Endothelial cell of umbilical vein (primary cell): ENCODE results near the gene AUTS2.

Experiments used
- POLR2A ChIP-seq: IDR thresholded peaks from 2 replicates; pipeline ENCODE4 v1.6.1; 2012; ENCODE audit warnings: low read depth, mild to moderate bottlenecking, control low read depth, low read length
- TF ChIP-seq, protein P1 (sequence below), 2 donors: IDR thresholded peaks; 1 replicate in 1 of 2; 2 replicates in 1 of 2; pipeline ENCODE4 v1.5.1; 2011; ENCODE audit warnings: low read length in 2 of 2, mild to moderate bottlenecking in 2 of 2, moderate library complexity in 2 of 2, control low read depth in 1 of 2, inconsistent platforms in 1 of 2, low read depth in 1 of 2; ENCODE audit not compliant: insufficient read depth in 1 of 2; ENCODE audit errors: extremely low read depth in 1 of 2

DNA sequence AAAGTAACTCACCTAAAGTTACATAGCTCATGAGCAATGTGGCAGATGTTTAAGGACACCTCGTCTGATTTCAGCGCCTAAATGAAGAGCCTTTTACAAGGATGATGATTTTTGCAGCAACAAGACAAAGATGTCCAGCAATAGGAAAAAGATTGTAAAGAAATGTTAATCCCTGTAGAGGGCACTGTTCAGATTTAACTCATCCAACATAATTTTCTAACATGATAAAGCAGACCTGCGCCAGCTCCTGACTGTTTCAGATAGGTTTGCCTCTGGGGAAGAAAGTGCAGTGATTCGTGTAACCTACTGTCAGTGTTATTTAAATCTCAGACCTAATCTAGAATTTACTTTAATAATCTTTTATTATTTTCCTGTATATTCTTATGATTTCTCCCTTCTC is 595.2 kb downstream of the AUTS2 start:
- TF ChIP-seq POLR2A, result no peak
- TF ChIP-seq, protein P1, sequence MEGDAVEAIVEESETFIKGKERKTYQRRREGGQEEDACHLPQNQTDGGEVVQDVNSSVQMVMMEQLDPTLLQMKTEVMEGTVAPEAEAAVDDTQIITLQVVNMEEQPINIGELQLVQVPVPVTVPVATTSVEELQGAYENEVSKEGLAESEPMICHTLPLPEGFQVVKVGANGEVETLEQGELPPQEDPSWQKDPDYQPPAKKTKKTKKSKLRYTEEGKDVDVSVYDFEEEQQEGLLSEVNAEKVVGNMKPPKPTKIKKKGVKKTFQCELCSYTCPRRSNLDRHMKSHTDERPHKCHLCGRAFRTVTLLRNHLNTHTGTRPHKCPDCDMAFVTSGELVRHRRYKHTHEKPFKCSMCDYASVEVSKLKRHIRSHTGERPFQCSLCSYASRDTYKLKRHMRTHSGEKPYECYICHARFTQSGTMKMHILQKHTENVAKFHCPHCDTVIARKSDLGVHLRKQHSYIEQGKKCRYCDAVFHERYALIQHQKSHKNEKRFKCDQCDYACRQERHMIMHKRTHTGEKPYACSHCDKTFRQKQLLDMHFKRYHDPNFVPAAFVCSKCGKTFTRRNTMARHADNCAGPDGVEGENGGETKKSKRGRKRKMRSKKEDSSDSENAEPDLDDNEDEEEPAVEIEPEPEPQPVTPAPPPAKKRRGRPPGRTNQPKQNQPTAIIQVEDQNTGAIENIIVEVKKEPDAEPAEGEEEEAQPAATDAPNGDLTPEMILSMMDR (IDR thresholded peaks at IDR 0.05; ENCODE audit: extremely low read depth in 1 of 2, insufficient read depth in 1 of 2, low read depth in 1 of 2, low read length in 2 of 2), result no peak
